ENCODE results near the gene ASAP2.

ASAP2 gene

DNA sequence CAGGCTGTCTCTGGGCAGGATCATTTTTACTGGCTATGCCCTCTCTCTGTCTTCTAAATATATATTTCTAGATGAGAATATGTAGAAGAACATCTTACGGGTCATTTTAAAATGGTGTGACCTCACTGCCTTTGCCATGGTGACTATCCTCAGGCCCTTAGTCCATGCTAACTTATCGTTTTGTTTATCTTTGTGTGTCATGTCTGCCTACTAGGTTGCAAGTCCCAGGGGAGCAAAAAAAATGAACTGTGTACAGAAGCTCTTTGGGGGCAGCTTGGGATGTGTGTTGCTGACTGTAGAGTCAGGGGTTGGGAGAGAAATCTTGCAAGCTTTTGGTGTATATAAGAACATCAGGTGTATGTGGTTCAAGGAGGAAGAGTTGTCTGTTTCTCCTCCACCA, 227.9 kb downstream of the ASAP2 start:
- Histone ChIP-seq H2BK15ac (replicated peaks; ENCODE audit: low read depth) (no peak overlapping the region), H3K79me2 (ENCODE audit: control insufficient read depth, insufficient read depth, low read length) (no peaks in the 10 kb centered on the region), H3K56ac (ENCODE audit: low read length) (no peak overlapping the region), H2BK5ac (ENCODE audit: low read length) (no peak overlapping the region), H2AK5ac (ENCODE audit: low read length) (no peak overlapping the region), H3K4ac (ENCODE audit: low read depth, low read length) (no peak overlapping the region), H3K79me1 (ENCODE audit: low read length) (no peaks in the 10 kb centered on the region), H3K27me3 (ENCODE audit: insufficient read depth, low read length, poor library complexity) (no peaks in the 10 kb centered on the region), H3K4me1 (ENCODE audit: control insufficient read depth, low read depth, low read length) (no peaks in the 10 kb centered on the region), H3K18ac (ENCODE audit: low read length) (no peak overlapping the region), H3K9ac (ENCODE audit: low read length) (no peak overlapping the region), H3K23ac (ENCODE audit: low read length) (no peak overlapping the region), H3K27ac (ENCODE audit: low read depth, low read length) (no peak overlapping the region), H3K36me3 (ENCODE audit: control insufficient read depth, insufficient read depth, low read length) (peaks cover 4% of the 10 kb centered on the region), H4K5ac (ENCODE audit: low read length) (no peak overlapping the region), H2BK120ac (ENCODE audit: low read depth, low read length) (no peak overlapping the region), H4K8ac (ENCODE audit: low read depth, low read length) (no peak overlapping the region), H3K4me2 (ENCODE audit: low read length) (no peak overlapping the region), H3K4me3 (ENCODE audit: low read length) (no peak overlapping the region)
- no peak for DNase-seq
- no CpG with 5 or more reads among the region's 2 CpGs for WGBS (ENCODE audit: extremely low coverage, insufficient coverage, low lambda C conversion rate)

DNA sequence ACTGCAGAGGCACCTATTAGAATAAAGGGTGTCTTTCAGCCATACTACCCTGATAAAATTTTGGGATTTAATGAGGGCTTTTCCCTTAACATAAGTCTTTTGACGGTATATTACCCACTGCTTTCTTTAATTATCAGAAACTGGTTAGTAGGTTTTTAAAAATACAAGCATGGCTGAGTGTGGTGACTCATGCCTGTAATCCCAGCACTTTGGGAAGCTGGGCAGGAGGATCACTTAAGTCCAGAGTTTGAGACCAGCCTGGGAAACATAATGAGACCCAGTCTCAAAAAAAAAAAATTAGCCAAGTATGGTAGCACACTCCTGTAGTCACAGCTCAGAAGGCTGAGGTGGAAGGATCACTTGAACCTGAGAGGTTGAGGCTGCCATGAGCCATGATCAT, 232.9 kb downstream of the ASAP2 start:
- Histone ChIP-seq H3K79me1 (ENCODE audit: low read length) (no peaks in the 10 kb centered on the region), H4K8ac (ENCODE audit: low read depth, low read length) (no peak overlapping the region), H3K79me2 (ENCODE audit: control insufficient read depth, insufficient read depth, low read length) (no peaks in the 10 kb centered on the region), H3K56ac (ENCODE audit: low read length) (no peak overlapping the region), H2BK120ac (ENCODE audit: low read depth, low read length) (no peak overlapping the region), H2BK5ac (ENCODE audit: low read length) (no peak overlapping the region), H3K9ac (ENCODE audit: low read length) (no peak overlapping the region), H2BK15ac (replicated peaks; ENCODE audit: low read depth) (no peak overlapping the region), H3K4ac (ENCODE audit: low read depth, low read length) (no peak overlapping the region), H3K27me3 (ENCODE audit: insufficient read depth, low read length, poor library complexity) (no peaks in the 10 kb centered on the region), H3K27ac (ENCODE audit: low read depth, low read length) (no peak overlapping the region), H2AK5ac (ENCODE audit: low read length) (no peak overlapping the region), H3K4me1 (ENCODE audit: control insufficient read depth, low read depth, low read length) (no peaks in the 10 kb centered on the region), H3K23ac (ENCODE audit: low read length) (no peak overlapping the region), H3K18ac (ENCODE audit: low read length) (no peak overlapping the region), H3K4me3 (ENCODE audit: low read length) (no peak overlapping the region), H4K5ac (ENCODE audit: low read length) (no peak overlapping the region), H3K4me2 (ENCODE audit: low read length) (no peak overlapping the region), H3K36me3 (ENCODE audit: control insufficient read depth, insufficient read depth, low read length) (peaks cover 18% of the 10 kb centered on the region)
- no CpG with 5 or more reads among the region's 1 CpG for WGBS (ENCODE audit: extremely low coverage, insufficient coverage, low lambda C conversion rate)
- DNase-seq, result no peak

- H3K27ac ChIP-seq (ENCODE audit: low read depth, low read length), result no peak overlapping the region
- H2BK5ac ChIP-seq (ENCODE audit: low read length), result no peak overlapping the region
- H3K27me3 ChIP-seq (ENCODE audit: insufficient read depth, low read length, poor library complexity), result no peaks in the 10 kb centered on the region
- no peak for DNase-seq
- no peak overlapping the region for H3K56ac ChIP-seq (ENCODE audit: low read length)
- no peaks in the 10 kb centered on the region for H3K79me1 ChIP-seq (ENCODE audit: low read length)
- H2AK5ac ChIP-seq (ENCODE audit: low read length), result no peak overlapping the region
- no peak overlapping the region for H2BK120ac ChIP-seq (ENCODE audit: low read depth, low read length)
- no peaks in the 10 kb centered on the region for H3K4me1 ChIP-seq (ENCODE audit: control insufficient read depth, low read depth, low read length)
- no CpG with 5 or more reads among the region's 1 CpG for WGBS (ENCODE audit: extremely low coverage, insufficient coverage, low lambda C conversion rate)
- H3K18ac ChIP-seq (ENCODE audit: low read length), result no peak overlapping the region
- peaks cover 18% of the 10 kb centered on the region for H3K36me3 ChIP-seq (ENCODE audit: control insufficient read depth, insufficient read depth, low read length)
- H4K5ac ChIP-seq (ENCODE audit: low read length), result no peak overlapping the region
- no peak overlapping the region for H2BK15ac ChIP-seq (replicated peaks; ENCODE audit: low read depth)
- no peak overlapping the region for H4K8ac ChIP-seq (ENCODE audit: low read depth, low read length)
- no peak overlapping the region for H3K4me2 ChIP-seq (ENCODE audit: low read length)
- H3K4ac ChIP-seq (ENCODE audit: low read depth, low read length), result no peak overlapping the region
- H3K4me3 ChIP-seq (ENCODE audit: low read length), result no peak overlapping the region
- no peaks in the 10 kb centered on the region for H3K79me2 ChIP-seq (ENCODE audit: control insufficient read depth, insufficient read depth, low read length)
- no peak overlapping the region for H3K23ac ChIP-seq (ENCODE audit: low read length)
- H3K9ac ChIP-seq (ENCODE audit: low read length), result no peak overlapping the region
These were observed 233.6 kb downstream of the ASAP2 start for GRCh38 chr2:9440058-9440727.

DNA sequence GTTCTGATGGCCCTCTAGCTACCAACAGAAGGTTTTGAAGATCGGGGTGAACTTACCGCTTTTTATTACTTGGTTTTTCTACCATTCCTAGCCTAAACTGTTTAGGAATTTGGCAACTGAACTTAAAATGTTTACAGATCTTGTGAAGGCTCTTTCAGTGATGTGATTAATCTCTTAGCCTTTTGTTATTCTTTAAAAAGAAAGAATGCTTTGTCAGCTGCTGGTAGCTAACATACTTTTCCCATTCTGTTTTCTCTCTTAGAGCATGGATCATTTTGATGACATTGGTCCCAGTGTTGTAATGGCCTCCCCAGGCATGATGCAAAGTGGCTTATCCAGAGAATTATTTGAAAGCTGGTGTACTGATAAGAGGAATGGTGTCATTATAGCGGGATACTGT, 234.9 kb downstream of the ASAP2 start:
- DNase-seq, result no peak
- H3K79me2 ChIP-seq (ENCODE audit: control insufficient read depth, insufficient read depth, low read length), result no peaks in the 10 kb centered on the region
- no CpG with 5 or more reads among the region's 3 CpGs for WGBS (ENCODE audit: extremely low coverage, insufficient coverage, low lambda C conversion rate)
- H3K27me3 ChIP-seq (ENCODE audit: insufficient read depth, low read length, poor library complexity), result no peaks in the 10 kb centered on the region
- no peaks in the 10 kb centered on the region for H3K4me1 ChIP-seq (ENCODE audit: control insufficient read depth, low read depth, low read length)
- no peak overlapping the region for H3K4me2 ChIP-seq (ENCODE audit: low read length)
- H3K9ac ChIP-seq (ENCODE audit: low read length), result no peak overlapping the region
- H3K18ac ChIP-seq (ENCODE audit: low read length), result no peak overlapping the region
- H2BK120ac ChIP-seq (ENCODE audit: low read depth, low read length), result no peak overlapping the region
- no peak overlapping the region for H2AK5ac ChIP-seq (ENCODE audit: low read length)
- H4K5ac ChIP-seq (ENCODE audit: low read length), result no peak overlapping the region
- H3K4me3 ChIP-seq (ENCODE audit: low read length), result no peak overlapping the region
- H3K56ac ChIP-seq (ENCODE audit: low read length), result no peak overlapping the region
- H3K27ac ChIP-seq (ENCODE audit: low read depth, low read length), result no peak overlapping the region
- H2BK5ac ChIP-seq (ENCODE audit: low read length), result no peak overlapping the region
- peaks cover 21% of the 10 kb centered on the region for H3K36me3 ChIP-seq (ENCODE audit: control insufficient read depth, insufficient read depth, low read length)
- no peaks in the 10 kb centered on the region for H3K79me1 ChIP-seq (ENCODE audit: low read length)
- no peak overlapping the region for H4K8ac ChIP-seq (ENCODE audit: low read depth, low read length)
- H3K4ac ChIP-seq (ENCODE audit: low read depth, low read length), result no peak overlapping the region
- H3K23ac ChIP-seq (ENCODE audit: low read length), result no peak overlapping the region
- no peak overlapping the region for H2BK15ac ChIP-seq (replicated peaks; ENCODE audit: low read depth)

DNA sequence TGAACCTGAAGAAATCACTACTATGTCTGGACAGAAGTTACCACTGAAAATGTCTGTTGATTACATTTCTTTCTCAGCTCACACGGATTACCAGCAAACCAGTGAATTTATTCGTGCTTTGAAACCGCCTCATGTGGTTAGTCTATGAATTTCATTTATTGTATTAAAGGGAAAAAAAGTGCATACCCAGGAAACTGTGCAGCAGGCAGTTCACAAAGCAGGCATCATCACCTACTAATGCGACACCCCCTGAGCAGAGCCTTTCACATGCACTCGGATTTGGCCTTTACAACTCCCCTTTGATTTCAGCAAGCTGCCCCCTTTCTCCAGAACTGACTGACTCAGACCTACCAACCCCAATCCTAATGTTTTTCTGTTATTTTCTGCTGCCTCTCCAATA, 236.9 kb downstream of the ASAP2 start:
- no peak overlapping the region for H3K27ac ChIP-seq (ENCODE audit: low read depth, low read length)
- H3K56ac ChIP-seq (ENCODE audit: low read length), result no peak overlapping the region
- H3K4me1 ChIP-seq (ENCODE audit: control insufficient read depth, low read depth, low read length), result no peaks in the 10 kb centered on the region
- no peak overlapping the region for H3K4ac ChIP-seq (ENCODE audit: low read depth, low read length)
- no peak overlapping the region for H4K5ac ChIP-seq (ENCODE audit: low read length)
- no peak overlapping the region for H2BK15ac ChIP-seq (replicated peaks; ENCODE audit: low read depth)
- H2BK5ac ChIP-seq (ENCODE audit: low read length), result no peak overlapping the region
- no peaks in the 10 kb centered on the region for H3K79me1 ChIP-seq (ENCODE audit: low read length)
- H3K23ac ChIP-seq (ENCODE audit: low read length), result no peak overlapping the region
- no peaks in the 10 kb centered on the region for H3K27me3 ChIP-seq (ENCODE audit: insufficient read depth, low read length, poor library complexity)
- no peak overlapping the region for H3K18ac ChIP-seq (ENCODE audit: low read length)
- no peak for DNase-seq
- no peak overlapping the region for H3K4me2 ChIP-seq (ENCODE audit: low read length)
- H3K4me3 ChIP-seq (ENCODE audit: low read length), result no peak overlapping the region
- no peak overlapping the region for H2BK120ac ChIP-seq (ENCODE audit: low read depth, low read length)
- H3K9ac ChIP-seq (ENCODE audit: low read length), result no peak overlapping the region
- H3K79me2 ChIP-seq (ENCODE audit: control insufficient read depth, insufficient read depth, low read length), result no peaks in the 10 kb centered on the region
- H2AK5ac ChIP-seq (ENCODE audit: low read length), result no peak overlapping the region
- WGBS (ENCODE audit: extremely low coverage, insufficient coverage, low lambda C conversion rate), result no CpG with 5 or more reads among the region's 5 CpGs
- peaks cover 22% of the 10 kb centered on the region for H3K36me3 ChIP-seq (ENCODE audit: control insufficient read depth, insufficient read depth, low read length)
- H4K8ac ChIP-seq (ENCODE audit: low read depth, low read length), result no peak overlapping the region

DNA sequence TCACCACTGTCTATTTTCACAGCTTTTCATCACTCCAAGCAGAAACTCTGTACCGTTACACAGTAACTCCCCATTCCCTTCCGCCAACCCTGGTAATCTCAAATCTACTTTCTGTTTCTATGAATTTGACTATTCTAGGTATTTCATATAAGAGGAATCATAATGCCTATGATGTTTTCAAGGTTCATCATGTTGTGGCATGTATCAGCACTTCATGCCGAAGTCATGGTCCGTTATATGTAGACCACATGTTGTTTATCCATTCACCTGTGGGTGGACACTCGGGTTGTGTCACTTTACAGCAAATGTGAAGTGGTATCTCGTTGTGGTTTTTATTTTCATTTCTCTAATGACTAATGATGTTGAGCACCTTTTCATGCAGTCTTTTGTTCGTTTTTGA, 238.5 kb downstream of the ASAP2 start:
- H2BK120ac ChIP-seq (ENCODE audit: low read depth, low read length), result no peak overlapping the region
- H3K9ac ChIP-seq (ENCODE audit: low read length), result no peak overlapping the region
- no peak overlapping the region for H3K18ac ChIP-seq (ENCODE audit: low read length)
- no peaks in the 10 kb centered on the region for H3K79me2 ChIP-seq (ENCODE audit: control insufficient read depth, insufficient read depth, low read length)
- no peaks in the 10 kb centered on the region for H3K27me3 ChIP-seq (ENCODE audit: insufficient read depth, low read length, poor library complexity)
- H3K79me1 ChIP-seq (ENCODE audit: low read length), result no peaks in the 10 kb centered on the region
- H3K4me2 ChIP-seq (ENCODE audit: low read length), result no peak overlapping the region
- no peak overlapping the region for H2BK15ac ChIP-seq (replicated peaks; ENCODE audit: low read depth)
- no peak overlapping the region for H3K4ac ChIP-seq (ENCODE audit: low read depth, low read length)
- H3K27ac ChIP-seq (ENCODE audit: low read depth, low read length), result no peak overlapping the region
- no CpG with 5 or more reads among the region's 7 CpGs for WGBS (ENCODE audit: extremely low coverage, insufficient coverage, low lambda C conversion rate)
- H2AK5ac ChIP-seq (ENCODE audit: low read length), result no peak overlapping the region
- no peak overlapping the region for H3K4me3 ChIP-seq (ENCODE audit: low read length)
- H3K4me1 ChIP-seq (ENCODE audit: control insufficient read depth, low read depth, low read length), result no peaks in the 10 kb centered on the region
- no peak overlapping the region for H4K5ac ChIP-seq (ENCODE audit: low read length)
- peaks cover 20% of the 10 kb centered on the region for H3K36me3 ChIP-seq (ENCODE audit: control insufficient read depth, insufficient read depth, low read length)
- H2BK5ac ChIP-seq (ENCODE audit: low read length), result no peak overlapping the region
- no peak overlapping the region for H4K8ac ChIP-seq (ENCODE audit: low read depth, low read length)
- H3K23ac ChIP-seq (ENCODE audit: low read length), result no peak overlapping the region
- DNase-seq, result no peak
- no peak overlapping the region for H3K56ac ChIP-seq (ENCODE audit: low read length)

Data from mesendoderm (in vitro differentiated cells).